Measurements from ENCODE around the gene GIPC1. TPM values are rescaled to one million over a fixed set of nuclear protein-coding genes. Genes with fewer than 3 reads are reported as not detected.
"Not testable (repeated sequence)": the region's sequence is repeated elsewhere in the genome, so short reads cannot be mapped to it uniquely, and the experiment has no call there.

GIPC1 gene
- total and polyA plus RNA-seq, 2 experiments from 2014 or later: 106 to 173 TPM

DNA sequence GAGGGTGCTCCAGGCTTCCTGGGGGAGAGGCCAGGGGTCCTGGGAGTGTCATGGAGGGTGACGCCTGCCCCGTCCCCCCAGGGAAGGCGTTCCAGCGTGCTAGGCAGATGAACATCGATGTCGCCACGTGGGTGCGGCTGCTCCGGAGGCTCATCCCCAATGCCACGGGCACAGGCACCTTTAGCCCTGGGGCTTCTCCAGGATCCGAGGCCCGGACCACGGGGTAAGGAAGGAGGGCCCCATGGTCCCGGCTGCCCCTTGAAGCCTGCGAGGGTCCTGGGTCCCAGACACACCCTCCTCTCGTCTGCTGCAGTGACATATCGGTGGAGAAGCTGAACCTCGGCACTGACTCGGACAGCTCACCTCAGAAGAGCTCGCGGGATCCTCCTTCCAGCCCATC, 32.2 kb downstream of the GIPC1 start:
- no peak for TF ChIP-seq EZH2 (IDR thresholded peaks at IDR 0.05; ENCODE audit: insufficient read depth, poor library complexity, severe bottlenecking)
- TF ChIP-seq EZH2phosphoT487 (IDR thresholded peaks at IDR 0.05; ENCODE audit: insufficient read depth, low read depth): no peak
- Histone ChIP-seq H3F3A (ENCODE audit: insufficient read depth) (no peaks in the 10 kb centered on the region), H3K36me3 (ENCODE audit: low read depth) (peaks cover 13% of the 10 kb centered on the region), H3K27me3 (replicated peaks; ENCODE audit: insufficient read depth) (no peaks in the 10 kb centered on the region), H2AFZ (no peak overlapping the region), H3K4me2 (ENCODE audit: unreplicated experiment) (no peak overlapping the region), H3K9ac (no peak overlapping the region), H3K79me2 (ENCODE audit: insufficient read depth) (no peaks in the 10 kb centered on the region), H3K9me2 (ENCODE audit: insufficient read depth) (no peaks in the 10 kb centered on the region), H3K9me3 (ENCODE audit: low read depth) (no peaks in the 10 kb centered on the region), H4K20me1 (ENCODE audit: insufficient read depth) (no peaks in the 10 kb centered on the region), H3K4me1 (ENCODE audit: insufficient read depth) (no peaks in the 10 kb centered on the region), H3K4me3 (no peak overlapping the region), H3K27ac (no peak overlapping the region)
- no peak for DNase-seq
- 94 to 98% methylated on average over 19 to 21 of the region's 21 CpGs for WGBS, 2 experiments (ENCODE audit: low coverage in 1 of 2, low lambda C conversion rate in 2 of 2, missing lambda C conversion rate in 2 of 2)
- in situ Hi-C loops (cut with MboI): no loop called here

DNA sequence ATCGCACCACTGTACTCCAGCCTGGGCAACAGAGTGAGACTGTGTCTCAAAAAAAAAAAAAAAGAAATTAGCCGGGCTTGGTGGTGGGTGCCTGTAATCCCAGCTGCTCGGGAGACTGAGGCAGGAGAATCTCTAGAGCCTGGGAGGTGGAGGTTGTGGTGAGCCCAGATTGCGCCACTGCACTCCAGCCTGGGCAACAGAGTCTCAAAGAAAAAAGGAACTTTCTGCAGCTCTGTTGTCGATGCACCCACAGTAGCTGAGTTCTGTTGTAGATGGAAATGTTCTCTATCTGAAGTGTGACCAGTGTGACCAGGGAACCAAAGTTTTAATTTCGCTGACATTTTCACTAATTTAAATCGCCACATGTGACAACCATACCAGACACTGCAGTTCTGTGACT, 33.5 kb downstream of the GIPC1 start:
- H3K27ac ChIP-seq; H3K9ac ChIP-seq; H3K79me2 ChIP-seq (ENCODE audit: insufficient read depth); H2AFZ ChIP-seq; in situ Hi-C loops (cut with MboI); H3K27me3 ChIP-seq (replicated peaks; ENCODE audit: insufficient read depth); H3K4me2 ChIP-seq (ENCODE audit: unreplicated experiment); H3K9me2 ChIP-seq (ENCODE audit: insufficient read depth); DNase-seq; H3K4me3 ChIP-seq; H4K20me1 ChIP-seq (ENCODE audit: insufficient read depth); H3K4me1 ChIP-seq (ENCODE audit: insufficient read depth); H3F3A ChIP-seq (ENCODE audit: insufficient read depth); H3K9me3 ChIP-seq (ENCODE audit: low read depth): not testable (repeated sequence)
- peaks cover 19% of the 10 kb centered on the region for H3K36me3 ChIP-seq (ENCODE audit: low read depth)
- 98% methylated on average over 7 of the region's 7 CpGs for WGBS, 2 experiments (ENCODE audit: low coverage in 1 of 2, low lambda C conversion rate in 2 of 2, missing lambda C conversion rate in 2 of 2)

DNA sequence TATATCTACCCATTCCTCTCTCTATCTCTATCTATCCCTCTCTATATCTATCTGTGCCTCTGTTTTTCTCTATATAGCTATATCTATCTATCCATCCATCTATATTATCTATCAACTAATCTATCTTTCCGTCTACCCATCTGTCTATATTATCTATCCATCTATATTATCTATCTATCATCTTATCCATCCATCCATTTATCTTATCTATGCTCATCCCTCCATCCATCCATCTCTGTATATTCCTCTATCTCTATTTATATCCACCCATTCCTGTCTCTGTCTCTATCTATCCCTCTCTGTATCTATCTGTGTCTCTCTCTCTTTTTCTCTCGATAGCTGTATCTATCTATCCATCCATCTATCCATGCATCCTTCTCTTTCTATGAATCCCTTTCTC, 35.0 kb downstream of the GIPC1 start:
- Histone ChIP-seq H3K79me2 (ENCODE audit: insufficient read depth) (no peaks in the 10 kb centered on the region), H3K9ac (no peak overlapping the region), H2AFZ (no peak overlapping the region), H3K4me3 (no peak overlapping the region), H4K20me1 (ENCODE audit: insufficient read depth) (no peaks in the 10 kb centered on the region), H3K4me1 (ENCODE audit: insufficient read depth) (no peaks in the 10 kb centered on the region), H3F3A (ENCODE audit: insufficient read depth) (no peaks in the 10 kb centered on the region), H3K9me3 (ENCODE audit: low read depth) (no peaks in the 10 kb centered on the region), H3K4me2 (ENCODE audit: unreplicated experiment) (no peak overlapping the region), H3K9me2 (ENCODE audit: insufficient read depth) (no peaks in the 10 kb centered on the region), H3K27ac (no peak overlapping the region), H3K36me3 (ENCODE audit: low read depth) (peaks cover 22% of the 10 kb centered on the region), H3K27me3 (replicated peaks; ENCODE audit: insufficient read depth) (no peaks in the 10 kb centered on the region)
- in situ Hi-C loops (cut with MboI): no loop called here
- TF ChIP-seq EZH2 (IDR thresholded peaks at IDR 0.05; ENCODE audit: insufficient read depth, poor library complexity, severe bottlenecking) (no peak), EZH2phosphoT487 (IDR thresholded peaks at IDR 0.05; ENCODE audit: insufficient read depth, low read depth) (no peak)
- no peak for DNase-seq
- WGBS, 2 experiments (ENCODE audit: low coverage in 1 of 2, low lambda C conversion rate in 2 of 2, missing lambda C conversion rate in 2 of 2): 95 to 98% methylated on average over 2 of the region's 2 CpGs

DNA sequence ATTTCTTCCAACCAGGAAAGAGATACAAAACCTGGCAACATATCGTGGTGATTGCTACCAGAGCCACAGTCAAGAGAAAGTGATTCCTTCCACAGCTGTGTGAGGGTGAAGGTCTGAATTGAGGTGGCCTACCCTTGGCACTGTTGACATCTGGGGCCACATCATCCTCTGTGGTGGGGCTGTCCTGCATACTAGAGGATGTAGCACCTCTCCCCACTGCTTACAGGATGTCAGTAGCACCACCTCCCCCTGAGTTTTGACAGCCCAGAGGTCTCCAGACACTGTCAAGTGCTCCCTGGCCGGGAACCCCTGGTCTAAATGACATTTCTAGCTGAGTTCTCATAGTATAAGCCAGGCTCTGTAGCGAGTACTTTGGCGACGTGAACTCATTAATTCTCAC, 36.2 kb downstream of the GIPC1 start:
- H3K36me3 ChIP-seq (ENCODE audit: low read depth): peaks cover 15% of the 10 kb centered on the region
- no peak for DNase-seq
- in situ Hi-C loops (cut with MboI): no loop called here
- no peak overlapping the region for H3K27ac ChIP-seq
- no peak overlapping the region for H3K4me3 ChIP-seq
- H2AFZ ChIP-seq: no peak overlapping the region
- no peaks in the 10 kb centered on the region for H3K27me3 ChIP-seq (replicated peaks; ENCODE audit: insufficient read depth)
- H3F3A ChIP-seq (ENCODE audit: insufficient read depth): no peaks in the 10 kb centered on the region
- no peaks in the 10 kb centered on the region for H3K9me3 ChIP-seq (ENCODE audit: low read depth)
- H3K79me2 ChIP-seq (ENCODE audit: insufficient read depth): no peaks in the 10 kb centered on the region
- H4K20me1 ChIP-seq (ENCODE audit: insufficient read depth): no peaks in the 10 kb centered on the region
- H3K9ac ChIP-seq: no peak overlapping the region
- TF ChIP-seq EZH2 (IDR thresholded peaks at IDR 0.05; ENCODE audit: insufficient read depth, poor library complexity, severe bottlenecking) (no peak), EZH2phosphoT487 (IDR thresholded peaks at IDR 0.05; ENCODE audit: insufficient read depth, low read depth) (no peak)
- 77 to 79% methylated on average over 5 of the region's 5 CpGs for WGBS, 2 experiments (ENCODE audit: low coverage in 1 of 2, low lambda C conversion rate in 2 of 2, missing lambda C conversion rate in 2 of 2)
- H3K9me2 ChIP-seq (ENCODE audit: insufficient read depth): no peaks in the 10 kb centered on the region
- H3K4me1 ChIP-seq (ENCODE audit: insufficient read depth): no peaks in the 10 kb centered on the region
- no peak overlapping the region for H3K4me2 ChIP-seq (ENCODE audit: unreplicated experiment)

DNA sequence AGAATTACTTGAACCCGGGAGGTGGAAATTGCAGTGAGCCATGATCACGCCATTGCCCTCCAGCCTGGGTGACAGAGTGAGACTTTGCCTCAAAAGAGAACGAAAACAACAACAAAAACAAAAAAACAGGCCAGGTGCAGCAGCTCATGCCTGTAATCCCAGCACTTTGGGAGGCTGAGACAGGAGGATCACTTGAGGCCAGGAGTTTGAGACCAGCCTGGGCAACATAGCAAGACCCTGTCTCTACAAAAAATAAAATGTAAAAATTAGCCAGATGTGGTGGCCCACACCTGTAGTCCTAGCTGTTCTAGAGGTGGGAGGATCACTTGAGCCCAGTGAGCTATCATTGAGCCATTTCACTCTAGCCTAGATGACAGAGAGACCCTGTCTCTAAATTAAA, 43.6 kb downstream of the GIPC1 start:
- H3K36me3 ChIP-seq (ENCODE audit: low read depth): peaks cover 23% of the 10 kb centered on the region; the same call in 1 of the 2 replicates
- in situ Hi-C loops (cut with MboI); H3K9me2 ChIP-seq (ENCODE audit: insufficient read depth); H2AFZ ChIP-seq; H4K20me1 ChIP-seq (ENCODE audit: insufficient read depth); H3K4me1 ChIP-seq (ENCODE audit: insufficient read depth); H3K9ac ChIP-seq; H3K4me3 ChIP-seq; DNase-seq; H3K27me3 ChIP-seq (replicated peaks; ENCODE audit: insufficient read depth); H3K79me2 ChIP-seq (ENCODE audit: insufficient read depth); H3K27ac ChIP-seq; H3K4me2 ChIP-seq (ENCODE audit: unreplicated experiment); H3K9me3 ChIP-seq (ENCODE audit: low read depth); H3F3A ChIP-seq (ENCODE audit: insufficient read depth): not testable (repeated sequence)
- 97 to 100% methylated on average over 3 of the region's 3 CpGs for WGBS, 2 experiments (ENCODE audit: low coverage in 1 of 2, low lambda C conversion rate in 2 of 2, missing lambda C conversion rate in 2 of 2)
